ENCODE measurements around the gene FBLIM1.
"Not testable (repeated sequence)": the region's sequence is repeated elsewhere in the genome, so short reads cannot be mapped to it uniquely, and the experiment has no call there.

Gene FBLIM1

GRCh38 chr1:15770313-15770962, 11.8 kb downstream of the FBLIM1 start:
- DNase-seq, result no peak

GRCh38 chr1:15771836-15772515, 13.4 kb downstream of the FBLIM1 start:
- no peak for DNase-seq

GRCh38 chr1:15775706-15776105, 17.1 kb downstream of the FBLIM1 start:
- DNase-seq, result no peak

GRCh38 chr1:15777909-15778707, 19.5 kb downstream of the FBLIM1 start:
- no peak for DNase-seq

- DNase-seq, result no peak
Measured at GRCh38 chr1:15785683-15786082, 27.1 kb downstream of the FBLIM1 start.

- no peak for DNase-seq
Measured at GRCh38 chr1:15786581-15786980, 28.0 kb downstream of the FBLIM1 start.

- no peak for DNase-seq
Measured at GRCh38 chr1:15788624-15789301, 30.2 kb downstream of the FBLIM1 start.

- DNase-seq, result no peak
Measured at GRCh38 chr1:15796086-15796462, 37.5 kb downstream of the FBLIM1 start.

- DNase-seq, result no peak
Measured at GRCh38 chr1:15797614-15798390, 39.2 kb downstream of the FBLIM1 start.

GRCh38 chr1:15799004-15799867, 40.6 kb downstream of the FBLIM1 start:
- peak; percentile 22 for DNase-seq

- DNase-seq, result no peak
Measured at GRCh38 chr1:15799928-15800835, 41.6 kb downstream of the FBLIM1 start.

- no peak for DNase-seq
Measured at GRCh38 chr1:15802234-15802965, 43.8 kb downstream of the FBLIM1 start.

- no peak for DNase-seq
Measured at GRCh38 chr1:15803380-15803779, 44.8 kb downstream of the FBLIM1 start.

GRCh38 chr1:15804060-15804459, 45.5 kb downstream of the FBLIM1 start:
- no peak for DNase-seq

- no peak for DNase-seq
Measured at GRCh38 chr1:15807121-15807520, 48.5 kb downstream of the FBLIM1 start.

GRCh38 chr1:15807549-15807948, 49.0 kb downstream of the FBLIM1 start, which contains the start of gene UQCRHL:
UQCRHL (minus strand) TSS chr1:15807649; CDS start chr1:15807649, 0 bp downstream.
- not testable (repeated sequence) for DNase-seq

- no peak for DNase-seq
Measured at GRCh38 chr1:15808955-15809354, 50.4 kb downstream of the FBLIM1 start.

- no peak for DNase-seq
Measured at GRCh38 chr1:15810073-15810472, 51.5 kb downstream of the FBLIM1 start.

- DNase-seq, result no peak
Measured at GRCh38 chr1:15816674-15817073, 58.1 kb downstream of the FBLIM1 start.

GRCh38 chr1:15820478-15820877, 61.9 kb downstream of the FBLIM1 start:
- DNase-seq, result no peak
